Testis (tissue), 3 donors: ENCODE data around the gene ANKRD13D. TPM values are rescaled to one million over a fixed set of nuclear protein-coding genes. Genes with fewer than 3 reads are reported as not detected.

Source experiments
- DNase-seq: peaks from one replicate; pipeline ENCODE4 v3.0.0-alpha.2; 2019
- H3K27ac ChIP-seq, 2 donors: fragments of 200-600 bp; sonication (generic); one replicate each; pipeline ENCODE4 v1.5.1; 2019
- H3K27me3 ChIP-seq: fragments of 200-600 bp; sonication (generic); one replicate; pipeline ENCODE4 v1.5.1; 2019
- H3K36me3 ChIP-seq: fragments of 200-600 bp; sonication (generic); one replicate; pipeline ENCODE4 v1.5.1; 2017; ENCODE audit warnings: low read depth; ENCODE audit errors: missing control alignments
- H3K4me1 ChIP-seq: fragments of 200-600 bp; sonication (generic); one replicate; pipeline ENCODE4 v1.5.1; 2019
- H3K4me3 ChIP-seq, 2 donors: fragments of 200-600 bp; sonication (generic); one replicate each; pipeline ENCODE4 v1.5.1; 2017 to 2019
- H3K9me3 ChIP-seq: fragments of 200-600 bp; sonication (generic); one replicate; pipeline ENCODE4 v1.5.1; 2017
- POLR2A ChIP-seq: fragments of 450-650 bp; IDR thresholded peaks from one replicate; pipeline ENCODE4 v1.6.1; 2017; ENCODE audit warnings: antibody characterized with exemption, mild to moderate bottlenecking, moderate library complexity
- WGBS, 2 donors: methylation state at CpG; one replicate each; pipeline ENCODE4 v1.1.5; 2018; 5-methylcytosine and 5-hydroxymethylcytosine counted together
- intact Hi-C: fragments of 100-400 bp; cut with DNase I; formaldehyde crosslinking; loops from one replicate; pipeline ENCODE4 v1.15.1; 2023; ENCODE audit warnings: low total_unique reads
- polyA plus RNA-seq: library from polyadenylated mRNA; stranded (reverse); fragments of 350-450 nt; fragmentation: Illumina TruSeq; extraction: RNeasy Lipid Tissue Mini Kit (QIAGEN cat#74804); gene quantifications from one replicate; pipeline ENCODE4 v1.2.3, GENCODE V29; 2014; ENCODE audit warnings: low read depth, low replicate concordance; ENCODE audit not compliant: insufficient read depth
- total RNA-seq, 2 donors: library from RNA; depleted of rRNA; stranded (reverse); fragments of >200 nt; gene quantifications; one replicate each; pipeline ENCODE4 v1.2.3, GENCODE V29; 2016
- TF ChIP-seq, protein P1 (sequence below), 3 experiments: fragments of 450-650 bp in 2 of 3; fragments of 200-600 bp in 1 of 3; sonication (generic) in 1 of 3; IDR thresholded peaks; one replicate each; pipeline ENCODE4 v1.5.1; 2016 to 2019; ENCODE audit warnings: antibody characterized with exemption in 3 of 3, mild to moderate bottlenecking in 2 of 3, moderate library complexity in 1 of 3

ANKRD13D gene
- total and polyA plus RNA-seq, 3 donors from 2014 or later: 32.8 to 73.3 (median 66.2) TPM

GRCh38 chr11:67309661-67310061 is 20.6 kb downstream of the ANKRD13D start:
- WGBS, 2 donors: 92 to 95% methylated on average over 10 to 11 of the region's 14 CpGs
- Histone ChIP-seq H3K9me3 (no peaks in the 10 kb centered on the region), H3K4me1 (peaks cover 4% of the 10 kb centered on the region), H3K27me3 (no peaks in the 10 kb centered on the region), H3K36me3 (no peaks in the 10 kb centered on the region), H3K27ac (no peak overlapping the region), H3K4me3 (no peak overlapping the region)
- peak; percentile 4 for DNase-seq
- TF ChIP-seq, protein P1, sequence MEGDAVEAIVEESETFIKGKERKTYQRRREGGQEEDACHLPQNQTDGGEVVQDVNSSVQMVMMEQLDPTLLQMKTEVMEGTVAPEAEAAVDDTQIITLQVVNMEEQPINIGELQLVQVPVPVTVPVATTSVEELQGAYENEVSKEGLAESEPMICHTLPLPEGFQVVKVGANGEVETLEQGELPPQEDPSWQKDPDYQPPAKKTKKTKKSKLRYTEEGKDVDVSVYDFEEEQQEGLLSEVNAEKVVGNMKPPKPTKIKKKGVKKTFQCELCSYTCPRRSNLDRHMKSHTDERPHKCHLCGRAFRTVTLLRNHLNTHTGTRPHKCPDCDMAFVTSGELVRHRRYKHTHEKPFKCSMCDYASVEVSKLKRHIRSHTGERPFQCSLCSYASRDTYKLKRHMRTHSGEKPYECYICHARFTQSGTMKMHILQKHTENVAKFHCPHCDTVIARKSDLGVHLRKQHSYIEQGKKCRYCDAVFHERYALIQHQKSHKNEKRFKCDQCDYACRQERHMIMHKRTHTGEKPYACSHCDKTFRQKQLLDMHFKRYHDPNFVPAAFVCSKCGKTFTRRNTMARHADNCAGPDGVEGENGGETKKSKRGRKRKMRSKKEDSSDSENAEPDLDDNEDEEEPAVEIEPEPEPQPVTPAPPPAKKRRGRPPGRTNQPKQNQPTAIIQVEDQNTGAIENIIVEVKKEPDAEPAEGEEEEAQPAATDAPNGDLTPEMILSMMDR (IDR thresholded peaks at IDR 0.05): no peak
- TF ChIP-seq POLR2A: no peak
- intact Hi-C loops: no loop called here

GRCh38 chr11:67310246-67311050 is 21.3 kb downstream of the ANKRD13D start:
- intact Hi-C loops: no loop called here
- WGBS, 2 donors: 94 to 100% methylated on average over 4 to 19 of the region's 19 CpGs
- DNase-seq: no peak
- Histone ChIP-seq H3K27ac (no peak overlapping the region), H3K4me1 (peaks cover 4% of the 10 kb centered on the region), H3K36me3 (no peaks in the 10 kb centered on the region), H3K27me3 (no peaks in the 10 kb centered on the region), H3K9me3 (no peaks in the 10 kb centered on the region), H3K4me3 (no peak overlapping the region)
- no peak for TF ChIP-seq POLR2A
- TF ChIP-seq, protein P1 (IDR thresholded peaks at IDR 0.05): no peak

DNA sequence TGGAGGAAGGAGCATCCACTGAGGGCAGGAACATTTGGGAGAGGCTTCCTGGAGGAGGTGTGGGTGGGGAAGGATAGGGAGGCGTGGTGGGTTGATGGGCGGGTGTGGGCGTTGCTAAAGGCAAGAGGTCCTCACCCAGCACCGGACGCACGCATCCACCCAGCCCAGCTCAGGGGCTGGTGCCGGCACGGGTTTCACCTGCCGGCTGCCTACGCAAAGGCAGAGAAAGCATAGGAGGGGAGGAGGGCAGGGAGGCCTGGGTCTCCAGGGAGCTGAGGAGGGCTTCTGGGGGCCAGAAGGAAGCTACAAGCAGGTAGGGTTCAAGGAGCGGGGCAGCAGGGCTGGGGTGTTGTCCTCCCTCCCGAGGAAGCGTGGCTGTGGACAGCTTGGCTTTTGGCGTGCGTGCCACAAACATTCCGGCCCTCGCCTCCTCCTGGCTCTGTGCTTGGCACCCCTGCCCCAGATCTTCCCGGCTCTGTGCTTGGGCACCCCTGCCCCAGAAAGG is 22.0 kb downstream of the ANKRD13D start:
- Histone ChIP-seq H3K4me3 (no peak overlapping the region), H3K27me3 (no peaks in the 10 kb centered on the region), H3K36me3 (no peaks in the 10 kb centered on the region), H3K9me3 (no peaks in the 10 kb centered on the region), H3K27ac (no peak overlapping the region), H3K4me1 (peaks cover 4% of the 10 kb centered on the region)
- no peak for TF ChIP-seq POLR2A
- TF ChIP-seq, protein P1 (IDR thresholded peaks at IDR 0.05): no peak
- intact Hi-C loops: no loop called here
- peak; percentile 5 for DNase-seq
- WGBS, 2 donors: 88 to 90% methylated on average over 18 of the region's 18 CpGs

- no peaks in the 10 kb centered on the region for H3K27me3 ChIP-seq
- 89 to 93% methylated on average over 11 to 15 of the region's 15 CpGs for WGBS, 2 donors
- H3K36me3 ChIP-seq: no peaks in the 10 kb centered on the region
- peak; percentile 11 for DNase-seq
- no peak overlapping the region for H3K4me3 ChIP-seq
- intact Hi-C loops: no loop called here
- peaks cover 4% of the 10 kb centered on the region for H3K4me1 ChIP-seq
- no peak overlapping the region for H3K27ac ChIP-seq
- H3K9me3 ChIP-seq: no peaks in the 10 kb centered on the region
- TF ChIP-seq, protein P1 (IDR thresholded peaks at IDR 0.05): no peak
- TF ChIP-seq POLR2A: no peak
These were observed 22.5 kb downstream of the ANKRD13D start for GRCh38 chr11:67311556-67312082.
